ENCODE results near the gene NADSYN1.
"Not testable (repeated sequence)": the region's sequence is repeated elsewhere in the genome, so short reads cannot be mapped to it uniquely, and the experiment has no call there.

The NADSYN1 gene

DNA sequence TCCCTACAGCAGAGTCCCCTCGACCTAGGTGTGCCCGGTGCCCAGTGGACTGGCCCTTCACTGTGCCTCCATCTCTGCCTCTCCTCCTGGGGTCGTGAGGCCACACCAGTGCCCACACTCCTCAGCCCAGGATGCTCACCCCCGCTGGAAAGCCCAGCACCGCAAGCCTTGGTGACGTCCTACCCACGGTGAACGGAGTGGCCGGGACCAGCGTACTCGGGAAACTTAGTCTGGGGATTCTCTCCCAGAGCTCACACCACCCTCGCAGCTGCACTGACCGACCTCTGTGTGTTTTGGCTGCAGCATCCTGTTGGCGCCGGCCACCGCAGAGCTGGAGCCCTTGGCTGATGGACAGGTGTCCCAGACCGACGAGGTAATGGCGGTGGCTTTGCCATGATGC, 38.5 kb downstream of the NADSYN1 start:
- DNase-seq (ENCODE audit: low read depth), result no peak

DNA sequence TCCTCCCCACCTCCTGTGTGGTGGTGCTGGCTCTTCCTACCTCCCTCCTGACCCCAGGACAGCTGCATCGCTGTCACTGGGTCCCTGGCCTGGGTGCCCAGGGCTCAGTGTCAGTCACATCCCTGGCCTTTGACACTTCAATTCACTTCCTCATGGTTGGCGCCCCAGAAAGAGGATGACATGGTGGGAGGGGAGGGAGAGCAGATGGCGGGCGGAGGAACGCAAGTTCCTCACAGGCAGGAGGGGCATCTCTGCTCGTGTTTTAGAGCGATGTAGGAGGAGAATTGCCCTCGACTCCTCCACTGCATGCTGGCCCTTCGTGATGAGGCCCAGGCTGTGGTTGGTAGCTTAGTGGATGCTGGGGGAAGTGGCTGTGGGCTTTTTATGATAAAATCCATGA, 38.9 kb downstream of the NADSYN1 start:
- DNase-seq (ENCODE audit: low read depth), result no peak

DNA sequence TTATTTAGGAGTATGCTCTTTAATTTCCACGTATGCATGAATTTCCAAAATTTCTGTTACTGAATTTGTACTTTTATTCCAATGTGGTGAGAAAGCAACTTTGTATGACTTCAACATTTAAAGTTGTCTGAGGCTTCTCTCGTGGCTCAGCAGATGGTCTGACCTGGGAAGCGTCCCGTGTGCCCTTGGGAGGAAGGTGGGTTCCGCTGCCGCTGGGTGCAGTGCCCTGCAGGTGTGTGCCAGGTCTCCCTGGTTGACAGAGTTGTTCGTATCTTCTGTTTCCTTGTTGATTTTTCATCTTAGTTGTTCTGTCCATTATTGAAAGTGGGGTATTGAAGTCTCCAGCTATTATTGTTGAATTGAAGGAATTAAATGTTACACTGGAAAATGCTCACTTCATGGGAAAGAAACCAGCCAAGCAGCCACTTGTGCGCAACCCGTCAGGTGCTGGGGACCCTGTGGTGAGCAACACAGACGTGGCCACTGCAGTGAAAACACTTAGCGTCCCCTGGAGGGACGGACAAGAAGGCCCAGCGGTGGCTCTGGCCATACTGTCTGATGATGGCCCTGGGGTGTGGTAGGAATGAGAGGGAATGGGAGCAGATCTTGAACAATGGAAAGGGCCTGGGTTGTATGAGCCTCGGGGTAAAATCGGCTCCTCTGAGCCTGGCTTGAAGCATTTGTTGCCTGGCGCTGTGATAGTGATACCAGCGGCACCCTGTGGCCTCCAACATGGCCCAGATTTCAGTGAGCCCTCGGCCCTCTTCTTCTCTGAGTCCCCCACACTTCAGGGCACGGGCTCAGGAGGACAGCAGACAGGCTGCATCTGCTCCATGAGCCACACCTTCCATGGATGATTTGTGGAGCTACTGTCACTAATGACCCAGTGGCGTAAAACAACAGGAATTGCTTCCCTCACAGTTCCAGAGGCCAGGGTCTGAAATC, 42.6 kb downstream of the NADSYN1 start:
- DNase-seq (ENCODE audit: low read depth), result no peak

DNA sequence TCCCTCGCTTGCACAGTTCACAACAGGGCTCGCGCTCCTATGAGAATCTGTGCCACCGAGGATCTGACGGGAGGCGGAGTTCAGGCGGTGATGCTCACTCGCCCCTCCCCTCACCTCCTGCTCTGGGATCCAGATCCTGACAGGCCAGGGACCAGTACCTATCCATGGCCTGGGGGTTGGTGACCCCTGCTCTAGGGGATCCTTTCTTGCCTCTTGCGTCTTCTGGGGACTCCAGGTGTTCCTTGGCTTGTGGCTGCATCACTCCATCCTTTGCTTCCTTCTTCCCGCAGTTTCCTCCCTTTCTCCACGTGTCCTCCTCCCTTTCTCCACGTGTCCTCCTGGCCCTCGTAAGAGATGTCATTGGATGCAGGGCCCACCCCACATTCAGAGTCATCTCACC, 43.4 kb downstream of the NADSYN1 start:
- no peak for DNase-seq (ENCODE audit: low read depth)

DNA sequence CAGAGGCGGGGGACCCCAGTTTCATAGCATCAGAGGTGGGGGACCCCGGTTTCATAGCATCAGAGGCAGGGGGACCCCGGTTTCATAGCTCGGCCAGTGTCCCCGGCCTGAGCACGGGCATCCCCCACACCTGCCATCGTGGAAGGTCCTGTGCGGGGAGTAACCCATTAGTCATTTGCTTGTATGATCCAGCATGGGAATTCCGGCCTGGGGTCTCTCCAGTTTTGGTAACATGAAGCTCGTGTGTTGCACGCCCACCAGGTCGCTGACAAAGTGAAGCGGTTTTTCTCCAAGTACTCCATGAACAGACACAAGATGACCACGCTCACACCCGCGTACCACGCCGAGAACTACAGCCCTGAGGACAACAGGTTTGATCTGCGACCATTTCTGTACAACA, 45.1 kb downstream of the NADSYN1 start:
- DNase-seq (ENCODE audit: low read depth), result no peak

DNA sequence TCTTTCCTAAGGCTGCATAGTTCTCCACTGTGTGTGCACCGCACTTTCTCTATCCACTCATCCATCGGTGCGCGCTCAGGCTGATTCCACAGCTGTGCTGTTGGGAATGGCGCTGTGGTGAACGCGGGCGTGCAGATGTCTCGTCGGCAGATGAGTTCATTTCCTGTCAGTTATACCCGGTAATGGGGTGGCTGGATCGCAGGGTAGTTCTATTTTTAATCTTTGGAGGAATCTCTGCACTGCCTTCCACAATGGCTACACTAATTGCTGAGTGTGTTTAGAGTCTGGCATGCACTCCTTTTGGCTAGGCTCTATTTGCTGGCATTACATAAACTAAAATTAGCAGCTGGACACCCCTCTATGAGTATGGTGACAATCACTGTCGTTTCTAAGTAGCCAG, 46.1 kb downstream of the NADSYN1 start:
- no peak for DNase-seq (ENCODE audit: low read depth)

DNA sequence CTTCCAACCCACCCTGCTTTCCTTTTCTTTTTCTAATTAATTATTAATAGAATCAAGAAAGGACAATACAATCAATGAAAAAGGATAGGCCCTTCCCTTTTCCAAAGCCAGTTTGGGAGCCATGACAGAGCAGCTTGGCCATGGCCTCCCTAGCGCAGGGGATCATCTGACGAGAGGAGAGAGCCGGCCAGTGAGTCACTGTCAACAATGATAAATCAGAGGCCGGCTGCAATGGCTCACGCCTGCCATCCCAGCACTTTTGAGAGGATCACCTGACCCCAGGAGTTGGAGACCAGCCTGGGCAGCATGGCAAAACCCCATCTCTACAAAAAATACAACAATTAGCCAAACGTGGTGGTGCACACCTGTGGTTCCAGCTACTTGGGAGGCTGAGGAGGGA, 46.5 kb downstream of the NADSYN1 start:
- DNase-seq (ENCODE audit: low read depth), result no peak

DNA sequence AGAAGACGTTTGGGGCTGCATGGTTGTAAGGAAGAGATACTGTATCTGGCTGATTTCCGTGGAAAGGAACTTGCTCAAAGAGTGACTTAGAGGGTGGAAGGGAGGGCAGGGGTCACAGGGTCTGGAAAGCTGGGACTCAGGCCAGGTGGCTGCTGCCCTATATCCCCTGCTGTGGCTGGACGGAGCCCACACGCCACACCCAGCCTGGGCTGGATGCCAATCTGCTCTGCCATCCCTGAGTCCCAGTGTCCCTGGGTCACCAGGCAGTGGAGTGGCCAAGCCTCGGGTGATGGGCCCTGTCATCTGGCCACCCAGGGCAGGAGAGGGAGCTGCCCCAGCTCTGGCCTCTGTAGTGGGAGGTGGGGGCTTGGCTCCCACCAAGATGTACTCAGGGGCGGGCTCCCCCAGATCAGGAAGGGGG, 47.6 kb downstream of the NADSYN1 start:
- DNase-seq (ENCODE audit: low read depth), result no peak

DNA sequence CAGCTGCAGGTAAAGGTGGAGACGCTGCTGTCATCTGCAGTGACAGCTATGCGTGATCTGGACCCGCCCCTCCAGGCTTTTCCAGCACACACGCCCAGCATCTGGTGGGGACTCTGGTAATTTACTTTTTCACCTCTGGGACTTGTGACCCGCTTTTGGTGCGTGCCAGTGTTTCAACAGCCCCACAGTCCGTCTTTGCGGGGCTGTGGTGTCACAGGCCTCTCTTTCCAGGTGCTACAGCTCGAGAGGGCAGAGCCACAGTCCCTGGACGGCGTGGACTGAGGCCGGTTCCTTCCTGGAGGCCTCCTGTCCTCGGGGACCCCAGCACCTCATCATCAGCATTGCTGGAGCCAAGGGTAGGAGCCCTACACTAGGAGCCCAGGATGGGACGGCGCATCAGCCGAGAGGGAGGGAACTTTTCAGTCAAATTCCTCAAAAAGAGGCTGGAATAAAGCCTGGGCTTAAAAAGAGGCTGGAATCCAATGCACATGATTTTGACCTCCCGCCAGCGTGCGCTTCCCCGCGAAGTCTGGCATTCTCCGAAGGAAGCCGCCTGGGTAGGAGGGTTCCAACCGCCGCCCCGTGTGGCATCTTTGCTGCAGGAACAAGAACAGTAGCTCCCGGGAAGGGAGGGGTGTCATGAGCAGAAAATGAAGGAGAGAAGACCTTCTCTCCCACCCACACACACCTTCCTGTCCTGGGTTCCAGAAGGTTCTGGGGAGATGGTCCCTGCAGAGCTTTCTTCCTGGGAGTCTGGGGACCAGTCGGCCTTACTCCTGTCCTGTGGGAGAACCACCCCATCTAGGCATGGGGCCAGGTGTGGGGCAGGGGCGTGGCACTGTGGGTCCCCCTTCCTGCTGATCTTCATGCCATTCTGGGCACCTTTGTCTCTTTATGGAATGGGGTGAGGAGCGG, 48.3 kb downstream of the NADSYN1 start:
- DNase-seq (ENCODE audit: low read depth), result no peak

DNA sequence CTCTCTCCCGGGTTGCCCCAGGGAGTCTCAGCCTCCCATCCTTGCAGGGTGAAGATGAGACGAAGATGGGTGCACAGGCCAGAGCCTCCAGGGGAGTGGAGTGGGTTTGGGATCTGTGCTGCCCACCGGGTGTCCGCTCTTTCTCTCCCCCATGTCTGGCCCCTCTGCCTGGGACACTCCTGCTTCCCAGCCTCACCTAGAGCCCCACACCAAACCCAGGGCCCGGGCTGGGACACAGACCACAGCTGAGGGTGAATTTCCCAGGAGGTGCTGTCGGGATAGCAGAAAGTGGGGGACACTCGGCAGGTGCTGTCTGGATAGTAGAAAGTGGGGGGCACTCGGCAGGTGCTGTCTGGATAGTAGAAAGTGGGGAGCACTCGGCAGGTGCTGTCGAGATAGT, 49.0 kb downstream of the NADSYN1 start:
- no peak for DNase-seq (ENCODE audit: low read depth)

DNA sequence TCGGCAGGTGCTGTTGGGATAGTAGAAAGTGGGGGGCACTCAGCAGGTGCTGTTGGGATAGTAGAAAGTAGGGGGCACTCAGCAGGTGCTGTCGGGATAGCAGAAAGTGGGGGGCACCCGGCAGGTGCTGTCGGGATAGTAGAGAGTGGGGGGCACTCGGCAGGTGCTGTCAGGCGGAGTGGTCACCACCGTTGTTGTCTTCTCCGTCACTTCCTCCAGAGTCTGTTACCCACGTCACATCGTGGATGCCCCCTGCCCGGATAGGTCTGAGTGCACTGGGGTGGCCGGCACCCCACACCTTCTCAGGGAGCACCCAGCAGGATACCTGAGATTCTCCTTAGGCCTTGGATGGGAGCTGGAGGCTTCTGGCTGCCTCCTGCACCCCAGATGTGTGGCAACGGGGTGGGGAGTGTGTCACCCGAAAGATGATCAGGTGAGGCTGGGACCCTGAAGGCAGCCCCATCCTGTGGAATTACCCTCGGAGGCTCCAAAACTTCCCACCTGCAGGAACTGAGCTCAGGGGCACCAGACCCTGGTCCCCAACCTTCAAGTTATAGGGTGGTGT, 50.0 kb downstream of the NADSYN1 start:
- no peak for DNase-seq (ENCODE audit: low read depth)

DNA sequence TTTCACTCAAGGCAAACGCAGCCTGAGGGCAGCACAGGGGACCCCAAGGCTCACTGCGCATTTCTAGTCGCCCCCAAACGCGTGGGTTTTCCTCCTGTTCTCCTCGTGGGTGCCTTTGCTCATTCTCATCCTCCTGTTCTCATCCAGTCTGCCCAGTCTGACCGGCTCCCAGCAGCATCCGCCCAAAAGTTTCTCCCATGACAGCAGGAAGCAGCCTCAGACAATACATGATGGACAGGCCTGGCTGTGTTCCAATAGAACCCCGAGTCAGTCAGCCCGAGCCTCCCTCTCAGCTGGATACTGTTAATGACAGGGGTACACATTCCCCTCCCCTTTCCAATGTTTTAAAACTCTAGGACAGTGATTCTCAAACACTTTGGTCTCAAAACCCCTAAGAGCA, 51.5 kb downstream of the NADSYN1 start:
- no peak for DNase-seq (ENCODE audit: low read depth)

DNA sequence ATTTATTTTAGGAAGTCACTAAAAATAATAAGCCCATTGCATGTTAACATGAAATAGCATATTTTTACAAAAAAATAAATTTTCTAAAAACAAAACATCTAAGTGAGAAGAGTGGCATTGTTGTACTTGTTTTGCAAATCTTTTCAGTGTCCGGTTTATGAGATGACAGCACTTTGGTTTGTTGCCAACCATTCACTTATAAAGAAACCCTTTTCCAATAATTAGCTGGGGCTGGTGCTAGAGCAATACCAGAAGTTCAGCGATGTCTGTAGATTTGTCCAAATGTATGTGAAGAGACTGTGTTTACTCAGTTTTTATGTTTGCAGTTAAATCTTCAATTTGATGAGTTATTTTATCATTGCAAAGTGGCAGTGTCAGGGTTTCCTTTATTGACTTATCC, 52.0 kb downstream of the NADSYN1 start:
- no peak for DNase-seq (ENCODE audit: low read depth)

DNA sequence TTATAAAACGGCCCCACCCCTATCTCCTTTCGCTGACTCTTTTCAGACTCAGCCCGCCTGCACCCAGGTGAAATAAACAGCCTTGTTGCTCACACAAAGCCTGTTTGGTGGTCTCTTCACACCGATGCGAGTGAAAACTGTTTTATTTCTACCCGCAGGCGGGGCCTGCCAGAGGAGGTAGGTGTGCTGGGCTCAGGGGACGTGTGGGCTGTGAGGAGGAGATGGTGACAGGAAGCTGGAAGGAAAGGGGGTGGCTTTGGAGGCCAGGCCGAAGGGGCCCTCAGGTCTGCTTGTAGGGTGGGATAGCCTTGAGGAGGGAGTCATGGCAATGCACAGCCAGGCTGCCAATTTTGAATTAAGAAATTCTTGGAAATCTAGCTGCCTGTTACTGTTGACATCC, 52.8 kb downstream of the NADSYN1 start:
- no peak for DNase-seq (ENCODE audit: low read depth)

DNA sequence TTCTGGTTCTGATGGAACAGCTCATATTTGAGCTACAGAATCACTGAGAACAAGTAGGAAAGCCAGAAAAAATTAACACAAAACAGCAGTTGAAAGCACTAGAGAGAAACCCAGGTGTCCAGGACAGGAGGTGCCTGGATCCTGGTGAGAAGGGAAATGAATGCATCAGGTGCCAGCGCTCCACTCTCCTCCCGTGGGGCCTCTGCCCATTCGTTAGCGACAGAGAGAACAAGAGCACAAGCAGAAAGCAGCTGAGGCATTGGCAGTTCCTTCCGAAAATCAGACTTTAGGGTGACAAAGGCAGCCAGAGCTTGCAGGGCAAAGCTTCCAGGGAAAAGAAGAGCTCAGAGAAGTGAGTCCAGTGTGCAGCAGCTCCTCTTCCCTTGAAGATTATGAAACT, 54.1 kb downstream of the NADSYN1 start:
- no peak for DNase-seq (ENCODE audit: low read depth)

DNA sequence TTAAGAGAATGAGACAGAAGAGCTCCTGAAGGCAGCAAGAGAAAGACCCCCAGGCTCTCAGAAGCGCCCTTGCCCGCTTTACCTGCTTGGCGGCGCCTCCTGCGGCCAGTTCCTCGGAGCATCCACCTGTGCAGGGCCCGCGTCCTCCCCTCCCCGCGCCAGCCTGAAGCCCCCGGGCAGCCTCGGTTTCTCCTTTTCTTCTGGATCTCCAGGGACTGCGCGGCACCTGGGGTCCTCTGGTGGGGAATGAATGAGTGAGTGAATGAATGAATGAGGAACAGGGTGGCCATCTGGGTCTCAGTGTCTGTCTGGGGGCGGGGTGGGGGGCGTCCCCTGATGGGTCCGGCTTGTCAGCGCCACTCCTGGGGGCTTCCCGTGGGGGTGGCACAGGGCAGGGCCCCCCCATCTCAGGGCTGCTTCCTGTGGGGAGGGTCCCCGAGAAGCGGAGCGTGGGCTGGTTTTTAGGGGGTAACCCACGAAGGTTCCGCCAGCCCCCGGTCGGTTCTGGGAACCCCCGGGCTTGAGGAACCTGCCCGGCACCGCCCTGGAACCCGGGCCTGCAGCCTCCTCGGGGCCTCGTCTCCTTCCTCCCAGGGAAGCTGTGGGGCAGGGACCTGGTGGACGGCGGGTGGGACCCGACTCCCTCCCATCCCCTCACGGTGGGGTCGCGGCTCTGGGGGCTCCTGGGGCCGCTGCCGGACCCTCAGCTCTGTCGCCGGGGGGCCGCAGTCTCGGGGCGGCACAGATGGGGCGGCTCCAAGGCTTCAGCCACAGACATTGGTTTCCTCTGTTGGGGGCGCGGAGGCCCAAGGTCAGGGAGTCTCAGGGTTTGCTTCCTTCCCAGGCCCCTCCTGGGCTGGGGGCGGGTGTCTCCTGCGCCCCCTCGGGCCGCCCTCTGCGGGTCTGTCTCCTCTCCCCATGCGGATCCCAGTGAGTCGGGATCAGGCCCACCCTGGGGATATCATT, 65.8 kb downstream of the NADSYN1 start:
- DNase-seq (ENCODE audit: low read depth), result no peak

DNA sequence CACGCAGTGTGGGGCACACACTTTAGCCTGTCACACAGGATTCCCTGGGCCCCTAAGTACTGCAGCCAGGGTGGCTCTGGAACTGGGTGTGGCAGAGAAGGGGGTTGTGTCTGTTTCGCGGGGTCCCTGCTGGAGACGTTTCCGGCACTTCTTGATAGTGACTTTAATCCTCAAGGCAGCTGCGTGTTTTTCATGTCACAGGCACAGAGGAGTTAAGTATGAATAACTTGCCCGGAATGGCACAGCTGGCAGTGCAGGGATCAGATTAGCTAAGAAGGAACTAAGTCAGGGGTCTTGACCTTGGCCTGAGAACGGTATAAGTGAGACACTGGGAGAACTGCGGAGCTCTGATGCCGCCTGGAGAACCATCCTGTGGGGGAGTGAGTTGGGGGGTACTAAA, 66.5 kb downstream of the NADSYN1 start:
- DNase-seq (ENCODE audit: low read depth), result no peak

DNA sequence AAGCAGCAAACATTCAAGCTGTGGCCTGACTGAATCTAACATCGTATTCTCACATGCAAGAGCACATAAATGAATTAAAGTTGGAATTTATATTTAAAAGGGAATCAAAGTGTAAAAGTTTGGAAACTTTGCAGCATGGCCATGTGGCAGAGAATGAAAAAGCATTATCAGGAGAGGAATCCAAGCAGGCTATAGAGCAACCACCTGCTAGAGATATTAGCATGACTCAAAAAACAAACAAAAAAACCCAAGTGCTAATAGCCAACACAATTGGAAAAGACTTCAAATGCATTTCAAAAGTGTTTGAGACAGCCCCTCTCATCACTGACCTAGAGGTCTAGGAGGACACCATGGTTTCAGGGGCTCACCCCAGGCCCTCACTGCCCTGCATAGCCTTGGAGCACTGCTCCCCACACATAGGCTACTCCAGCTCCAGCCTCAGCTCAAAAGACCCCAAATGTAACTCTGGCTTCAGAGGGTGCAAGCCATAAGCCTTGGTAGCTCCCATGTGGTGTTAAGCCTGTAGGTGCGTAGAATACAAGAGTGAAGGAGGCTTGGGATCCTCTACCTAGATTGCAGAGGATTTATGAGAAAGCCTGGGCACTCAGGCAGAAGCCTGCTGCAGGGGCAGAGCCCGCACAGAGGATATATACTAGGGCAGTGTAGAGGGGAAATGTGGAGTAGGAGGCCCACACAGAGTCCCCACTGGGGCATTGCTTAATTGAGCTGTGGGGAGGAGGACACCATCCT, 72.4 kb downstream of the NADSYN1 start:
- no peak for DNase-seq (ENCODE audit: low read depth)

DNA sequence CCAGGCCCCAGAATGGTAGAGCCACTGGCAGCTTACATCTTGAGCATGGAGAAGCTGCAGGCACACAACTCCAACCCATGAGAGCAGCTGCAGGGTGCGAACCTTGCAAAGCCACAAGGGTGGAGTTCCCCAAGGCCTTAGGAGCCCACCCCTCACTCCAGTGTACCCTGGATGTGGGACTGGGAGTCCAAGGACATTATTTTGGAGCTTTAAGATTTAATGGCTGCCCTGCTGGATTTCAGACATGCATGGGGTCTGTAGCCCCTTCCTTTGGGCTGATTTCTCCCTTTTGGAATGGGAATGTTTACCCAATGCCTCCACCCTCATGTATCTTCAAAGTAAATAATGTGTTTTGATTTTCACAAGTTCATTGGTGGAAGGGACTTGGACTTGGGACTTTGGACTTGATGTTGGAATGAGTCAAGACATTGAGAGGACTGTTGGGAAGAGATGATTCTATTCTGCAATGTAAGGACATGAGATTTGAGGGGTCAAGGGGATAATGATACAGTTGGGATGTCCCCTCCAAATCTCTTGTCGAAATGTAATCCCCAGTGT, 73.0 kb downstream of the NADSYN1 start:
- DNase-seq (ENCODE audit: low read depth), result no peak

DNA sequence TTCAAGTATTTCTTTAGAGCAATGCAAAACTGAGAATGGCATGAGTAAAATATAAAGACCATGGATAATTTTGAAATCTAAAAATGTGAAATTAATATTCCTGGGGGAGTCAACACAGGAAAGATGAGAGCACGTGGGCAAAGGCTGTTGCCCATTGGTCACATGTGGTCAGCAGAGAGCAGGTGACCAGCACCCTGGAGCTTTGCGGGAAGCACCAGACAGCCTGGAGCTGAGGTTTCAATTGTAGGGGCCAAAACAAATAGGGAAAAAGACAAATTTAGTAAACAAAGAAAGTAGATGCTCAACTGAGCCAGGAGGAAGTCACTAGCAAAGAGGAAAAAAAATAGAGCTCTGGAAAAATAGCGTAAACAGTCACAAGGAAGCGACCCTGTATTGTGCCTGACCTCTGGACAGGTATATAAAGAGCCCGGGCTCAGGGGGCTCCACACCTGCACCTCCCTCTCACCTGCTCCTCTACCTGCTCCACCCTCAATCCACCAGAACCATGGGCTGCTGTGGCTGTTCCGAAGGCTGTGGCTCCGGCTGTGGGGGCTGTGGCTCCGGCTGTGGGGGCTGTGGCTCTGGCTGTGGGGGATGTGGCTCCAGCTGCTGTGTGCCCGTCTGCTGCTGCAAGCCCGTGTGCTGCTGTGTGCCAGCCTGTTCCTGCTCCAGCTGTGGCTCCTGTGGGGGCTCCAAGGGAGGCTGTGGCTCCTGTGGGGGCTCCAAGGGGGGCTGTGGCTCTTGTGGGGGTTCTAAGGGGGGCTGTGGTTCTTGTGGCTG, 74.0 kb downstream of the NADSYN1 start, which contains the start of gene KRTAP5-7:
Gene KRTAP5-7 (plus strand): TSS at position 472 of the 780 bp plus-strand sequence. CDS start 34 bp downstream, at position 506.
- not testable (repeated sequence) for DNase-seq (ENCODE audit: low read depth)
